ENCODE measurements around the gene LAIR2.

GRCh38 chr19:54492568-54492967 lies 10.1 kb upstream of the LAIR2 start:
- TF ChIP-seq CTCF (IDR thresholded peaks at IDR 0.05; ENCODE audit: insufficient read depth, low read length) (no peak), SPI1 (IDR thresholded peaks at IDR 0.05; ENCODE audit: borderline replicate concordance, low read depth) (no peak), POLR2AphosphoS5 (IDR thresholded peaks at IDR 0.05; ENCODE audit: low read depth) (no peak), GABPA (IDR thresholded peaks at IDR 0.05; ENCODE audit: low read depth) (no peak), REST (IDR thresholded peaks at IDR 0.05; ENCODE audit: insufficient replicate concordance, low read depth) (no peak)
